C4-2B (cell line): ENCODE results near the gene AK8.

ENCODE experiments used
- ZFX ChIP-seq: fragments of 450-650 bp; IDR thresholded peaks from 2 replicates; pipeline ENCODE4 v1.6.1; 2017
- TF ChIP-seq, protein P1 (sequence below): fragments of 450-650 bp; conservative IDR thresholded peaks from 2 replicates; pipeline ENCODE4 v1.5.1; 2017; ENCODE audit warnings: mild to moderate bottlenecking

DNA sequence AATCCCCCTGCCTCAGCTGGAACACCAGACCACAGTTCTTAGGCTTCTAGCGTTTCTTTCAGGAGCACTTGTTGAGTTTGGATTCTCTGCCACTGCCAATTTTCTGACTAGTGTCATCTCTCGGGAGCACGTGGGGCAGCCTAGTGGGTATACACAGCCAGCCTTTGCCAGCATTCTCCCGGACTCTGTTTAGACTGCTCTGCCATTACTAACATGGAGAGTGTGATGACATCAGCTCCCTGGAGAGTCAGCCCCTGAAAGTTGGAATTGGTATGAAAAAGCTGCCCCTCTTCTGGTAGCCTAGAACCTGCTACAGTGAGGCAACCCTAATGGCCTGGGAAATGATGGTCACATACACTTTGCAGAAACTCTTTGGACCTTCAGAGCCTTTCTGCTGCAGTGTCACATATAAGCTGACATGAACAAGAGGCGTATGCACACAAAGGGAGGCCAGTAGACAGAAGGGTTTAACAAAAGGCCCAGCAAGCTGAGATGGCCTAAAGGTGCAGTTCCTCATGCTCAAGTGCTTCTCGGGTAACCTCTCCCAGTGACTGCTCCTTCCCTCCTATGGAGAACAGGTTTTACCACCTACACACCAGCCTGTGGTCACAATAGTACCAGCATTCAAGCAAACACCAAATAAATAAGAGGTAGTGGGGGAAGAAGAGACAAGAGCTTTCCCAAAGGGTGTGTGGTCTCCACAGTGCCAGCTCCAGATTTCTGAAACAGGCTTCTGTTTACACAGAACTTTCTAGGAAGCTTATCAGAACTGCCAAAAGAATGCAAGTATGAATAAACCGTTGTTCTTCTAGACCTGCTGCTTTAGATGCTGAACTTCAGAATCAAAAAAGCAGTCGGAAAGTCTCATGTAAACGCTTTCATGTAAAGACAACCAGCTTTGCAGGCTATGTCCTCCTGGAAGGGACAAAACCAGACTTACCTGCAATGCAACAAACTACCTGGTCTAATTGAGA lies 17.1 kb upstream of the AK8 start:
- TF ChIP-seq, protein P1, sequence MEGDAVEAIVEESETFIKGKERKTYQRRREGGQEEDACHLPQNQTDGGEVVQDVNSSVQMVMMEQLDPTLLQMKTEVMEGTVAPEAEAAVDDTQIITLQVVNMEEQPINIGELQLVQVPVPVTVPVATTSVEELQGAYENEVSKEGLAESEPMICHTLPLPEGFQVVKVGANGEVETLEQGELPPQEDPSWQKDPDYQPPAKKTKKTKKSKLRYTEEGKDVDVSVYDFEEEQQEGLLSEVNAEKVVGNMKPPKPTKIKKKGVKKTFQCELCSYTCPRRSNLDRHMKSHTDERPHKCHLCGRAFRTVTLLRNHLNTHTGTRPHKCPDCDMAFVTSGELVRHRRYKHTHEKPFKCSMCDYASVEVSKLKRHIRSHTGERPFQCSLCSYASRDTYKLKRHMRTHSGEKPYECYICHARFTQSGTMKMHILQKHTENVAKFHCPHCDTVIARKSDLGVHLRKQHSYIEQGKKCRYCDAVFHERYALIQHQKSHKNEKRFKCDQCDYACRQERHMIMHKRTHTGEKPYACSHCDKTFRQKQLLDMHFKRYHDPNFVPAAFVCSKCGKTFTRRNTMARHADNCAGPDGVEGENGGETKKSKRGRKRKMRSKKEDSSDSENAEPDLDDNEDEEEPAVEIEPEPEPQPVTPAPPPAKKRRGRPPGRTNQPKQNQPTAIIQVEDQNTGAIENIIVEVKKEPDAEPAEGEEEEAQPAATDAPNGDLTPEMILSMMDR = no peak
- TF ChIP-seq ZFX = no peak
